ENCODE results near the gene TMEM106A. TPM values are rescaled to one million over a fixed set of nuclear protein-coding genes. Genes with fewer than 3 reads are reported as not detected.

The TMEM106A gene
- 4.8 and 7.9 TPM in 2 replicates for total RNA-seq

DNA sequence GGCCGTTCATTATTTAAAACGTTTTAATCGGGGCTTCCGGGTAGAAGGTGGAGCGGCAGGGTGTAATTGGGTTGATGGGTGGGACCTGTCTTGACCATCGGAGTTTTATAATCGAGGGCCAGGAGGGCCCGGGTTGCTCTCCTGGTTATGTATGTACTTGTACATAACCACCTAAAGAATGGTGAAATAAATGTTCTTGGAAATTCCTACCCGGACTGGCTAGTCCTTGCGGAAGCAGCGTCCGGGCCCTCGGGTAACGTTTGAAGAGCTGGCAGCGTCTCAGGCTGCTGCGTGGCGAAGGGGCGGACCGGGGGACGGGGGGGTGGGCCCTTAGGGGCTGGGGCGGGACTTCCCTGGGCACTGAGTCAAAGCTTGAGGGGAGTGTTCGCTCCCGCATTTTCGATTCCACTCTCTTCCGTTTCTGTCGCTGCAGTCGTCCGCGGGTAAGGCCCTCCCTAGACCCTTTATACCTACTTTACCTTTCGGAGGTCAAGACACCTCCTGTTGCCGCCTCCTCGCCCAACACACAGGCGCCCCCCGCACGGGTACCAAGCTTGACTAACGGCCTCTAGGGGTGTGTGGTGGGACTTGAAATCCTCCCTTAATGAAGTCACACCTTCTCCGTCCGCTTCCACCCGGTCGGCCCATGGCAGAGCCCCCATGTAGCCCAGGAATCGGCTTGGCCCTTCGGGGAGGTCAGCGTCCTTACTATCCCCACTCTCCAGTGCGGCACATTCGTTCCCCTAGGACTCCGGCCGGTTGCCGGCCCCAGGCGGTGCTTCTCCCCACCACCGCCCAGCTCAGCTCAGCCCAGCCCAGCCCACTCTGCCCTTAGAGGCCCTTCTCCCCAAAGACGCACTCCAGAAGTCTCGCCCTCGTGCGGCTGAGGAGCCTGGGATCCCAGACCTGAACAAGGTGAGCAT, at the start of gene TMEM106A:
TSS of gene TMEM106A (plus strand) at position 396 of the 923 bp plus-strand sequence. CDS start 1,167 bp downstream, outside the sequence.

DNA sequence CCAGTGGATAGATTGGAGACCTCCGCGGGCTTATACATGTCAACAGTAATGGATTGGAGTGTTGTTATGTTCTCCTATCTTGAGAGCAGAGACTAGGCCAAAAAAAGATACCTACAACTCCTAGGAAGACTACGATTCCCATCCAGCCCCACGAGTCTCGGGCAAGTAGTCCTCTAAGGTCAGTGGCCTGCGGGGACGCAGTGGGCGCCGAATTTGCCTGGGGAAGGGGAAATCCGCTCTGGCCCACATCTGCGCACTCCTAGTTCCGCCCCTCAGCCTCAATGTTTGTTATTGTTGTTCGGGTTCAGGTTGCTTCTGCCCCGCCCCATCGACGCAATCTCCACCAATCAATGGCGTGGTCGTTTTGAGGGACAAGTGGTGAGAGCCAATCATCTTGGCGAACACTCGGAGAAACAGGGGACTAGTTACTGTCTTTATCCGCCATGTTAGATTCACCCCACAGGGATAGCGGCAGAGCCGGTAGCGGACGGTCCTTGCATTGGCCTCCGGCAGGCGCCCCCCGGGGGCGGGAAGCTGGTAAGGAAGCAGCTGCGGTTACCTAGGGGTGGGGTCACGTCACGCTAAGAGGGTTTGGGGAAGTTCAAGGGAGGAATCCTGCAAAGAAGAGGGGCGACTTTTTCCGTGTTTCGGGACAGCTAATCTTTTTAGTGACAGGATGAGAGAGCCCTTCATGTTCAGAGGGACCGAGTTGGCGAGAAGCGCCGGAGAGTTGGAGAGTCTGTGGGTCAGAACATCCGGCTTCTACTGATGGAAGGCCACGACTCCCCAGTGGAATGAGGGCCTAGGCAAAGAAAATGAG, 40.7 kb upstream of the TMEM106A start, which contains the start of gene NBR1:
TSS of gene NBR1 (plus strand) at position 449 of the 820 bp plus-strand sequence. CDS start 4,586 bp downstream, outside the sequence.

DNA sequence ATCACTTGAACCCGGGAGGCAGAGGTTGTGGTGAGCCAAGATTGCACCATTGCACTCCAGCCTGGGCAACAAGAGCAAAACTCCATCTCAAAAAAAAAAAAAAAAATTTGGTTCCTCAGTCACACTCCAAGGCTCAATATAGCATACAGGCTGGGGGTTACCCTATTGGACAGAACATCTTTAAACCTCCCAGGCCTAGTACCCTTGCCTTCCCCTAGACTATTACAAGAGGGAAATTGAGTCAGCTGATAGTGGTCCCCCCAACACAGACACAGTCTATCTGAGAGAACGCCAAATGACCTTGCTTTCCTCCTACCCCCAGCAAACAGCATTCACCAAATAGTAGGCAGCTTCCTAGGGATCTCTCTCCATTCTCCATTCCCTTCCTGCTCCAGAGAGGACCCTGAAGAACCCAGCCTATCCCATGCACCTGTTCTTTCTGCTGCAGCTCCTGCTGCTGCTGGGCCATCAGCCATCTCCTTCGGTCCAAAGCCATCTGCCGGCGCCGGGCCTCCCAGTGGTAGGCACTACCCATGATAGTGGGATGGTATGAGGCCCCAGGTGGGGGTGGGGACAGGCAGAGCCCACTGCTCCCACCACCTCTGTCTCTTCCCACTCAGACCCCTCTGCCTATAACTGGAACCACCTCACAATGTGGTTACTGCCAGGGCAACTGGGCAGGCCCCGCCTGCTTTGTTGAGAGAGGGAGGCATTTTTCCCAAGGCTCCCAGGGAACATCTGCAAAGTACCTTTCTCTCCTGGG, 16.5 kb downstream of the TMEM106A start, which contains the start of gene CCDC200:
TSS of gene CCDC200 (minus strand) at position 604 of the 763 bp plus-strand sequence. CDS start at position 535, 69 bp downstream.

DNA sequence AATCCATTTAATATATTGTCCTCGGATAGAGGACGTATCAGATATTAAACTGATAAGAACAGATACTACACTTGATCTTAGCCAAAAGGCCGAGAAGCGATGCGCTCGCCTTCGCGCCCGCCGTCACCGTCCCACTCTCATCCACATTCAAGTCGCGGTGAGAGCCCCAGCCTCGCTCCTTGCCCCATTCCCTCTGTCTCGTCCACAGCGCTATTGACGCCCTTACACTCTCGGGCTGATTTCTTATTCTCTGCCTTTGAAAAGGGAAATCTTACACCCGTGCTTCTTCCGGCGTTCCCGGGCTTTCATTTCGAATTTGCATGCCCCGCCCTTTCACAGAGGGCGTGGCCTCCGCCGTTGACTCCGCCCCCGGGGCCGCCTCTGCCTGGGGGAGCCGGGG, 22.2 kb downstream of the TMEM106A start, which contains the start of gene RNU2-1:
TSS of gene RNU2-1 (minus strand) at position 101 of the 400 bp plus-strand sequence.

Other genes starting within 250 kb of the TMEM106A start
- gene AARSD1, start 247.4 kb upstream of the TMEM106A start, total RNA-seq, result 20.3 and 24.9 TPM in 2 replicates
- gene PTGES3L, start 231.8 kb upstream of the TMEM106A start, total RNA-seq, result 0.78 and 0.89 TPM in 2 replicates
- 10.4 and 13.3 TPM in 2 replicates for gene RUNDC1, start 231.3 kb upstream of the TMEM106A start, total RNA-seq
- gene RPL27, start 213.5 kb upstream of the TMEM106A start, total RNA-seq, result 516 and 1,023 TPM in 2 replicates
- 6.0 and 13.1 TPM in 2 replicates for gene IFI35, start 205.1 kb upstream of the TMEM106A start, total RNA-seq
- 116 and 150 TPM in 2 replicates for gene VAT1, start 189.5 kb upstream of the TMEM106A start, total RNA-seq
- gene RND2, start 186.6 kb upstream of the TMEM106A start, total RNA-seq, result 0.23 and 0.30 TPM in 2 replicates
- gene BRCA1, start 86.5 kb upstream of the TMEM106A start, total RNA-seq, result 4.2 and 12.5 TPM in 2 replicates
- gene NBR1, start 40.7 kb upstream of the TMEM106A start, total RNA-seq, result 88.8 and 113 TPM in 2 replicates
- gene CCDC200, start 16.7 kb downstream of the TMEM106A start, total RNA-seq, result not detected in 2 replicates
- not detected in 2 replicates for gene RNU2-1, start 22.1 kb downstream of the TMEM106A start, total RNA-seq
- gene ARL4D, start 187.1 kb downstream of the TMEM106A start, total RNA-seq, result 10.4 and 11.2 TPM in 2 replicates

Data from smooth muscle cell of the umbilical artery (primary cell).